Measurements from ENCODE around the gene PRKAG2. TPM values are rescaled to one million over a fixed set of nuclear protein-coding genes. Genes with fewer than 3 reads are reported as not detected.

The PRKAG2 gene
- total and polyA plus RNA-seq, 2 of the 8 experiments (the other 6 are each of a cell fraction or from before 2014, with no cell fraction given), result 7.5 to 18.1 TPM

GRCh38 chr7:151877911-151878835 lies 1.3 kb upstream of the PRKAG2 start (continued):
- no peak for TF ChIP-seq HDAC2 (IDR thresholded peaks at IDR 0.05; ENCODE audit: borderline replicate concordance in 1 of 2, low read depth in 2 of 2, low read length in 2 of 2)
- TF ChIP-seq POLR2A (IDR thresholded peaks at IDR 0.05; ENCODE audit: control extremely low read depth in 1 of 2, low read depth in 2 of 2, low read length in 2 of 2), result no peak
- TF ChIP-seq RBBP5 (IDR thresholded peaks at IDR 0.05; ENCODE audit: borderline replicate concordance, low read depth, low read length), result no peak
- peak; percentile 42; the same call in 1 of the 2 replicates for TF ChIP-seq MAFK (IDR thresholded peaks at IDR 0.05; ENCODE audit: low read depth, low read length)
- 0 out of 2 replicates have a peak, but pooled peaks have one; percentile 17 for TF ChIP-seq MAX (IDR thresholded peaks at IDR 0.05)
- no peak for TF ChIP-seq SP4 (IDR thresholded peaks at IDR 0.05; ENCODE audit: low read length)
- TF ChIP-seq POLR2AphosphoS5 (IDR thresholded peaks at IDR 0.05; ENCODE audit: low read depth, low read length), result no peak
- no peak for TF ChIP-seq RNF2 (IDR thresholded peaks at IDR 0.05; ENCODE audit: borderline replicate concordance, low read depth, low read length, missing control alignments, poor library complexity, severe bottlenecking)
- TF ChIP-seq EZH2 (IDR thresholded peaks at IDR 0.05; ENCODE audit: low read depth, low read length, severe bottlenecking), result peak; percentile 8
- no peak for TF ChIP-seq NANOG (IDR thresholded peaks at IDR 0.05; ENCODE audit: insufficient read depth, low read depth, low read length, poor library complexity, severe bottlenecking)
- no peak for TF ChIP-seq GABPA (IDR thresholded peaks at IDR 0.05; ENCODE audit: borderline replicate concordance, insufficient read depth, low read length)

Measured in H1 (cell line).